ENCODE data around the gene THAP5.

THAP5 gene

GRCh38 chr7:108515630-108516029 is 53.9 kb downstream of the THAP5 start:
- Histone ChIP-seq H3K36me3 (peaks cover 22% of the 10 kb centered on the region), H3K4me3 (ENCODE audit: low read depth, low read length) (no peak overlapping the region), H3K27me3 (ENCODE audit: insufficient read depth, low read depth, severe bottlenecking) (no peaks in the 10 kb centered on the region), H3K27ac (no peak overlapping the region), H3K9me3 (ENCODE audit: severe bottlenecking) (no peaks in the 10 kb centered on the region)
- no peak for DNase-seq
- TF ChIP-seq CTCF (IDR thresholded peaks at IDR 0.05; ENCODE audit: low read depth, low read length) = no peak

GRCh38 chr7:108515013-108515412 is 54.5 kb downstream of the THAP5 start:
- TF ChIP-seq CTCF (IDR thresholded peaks at IDR 0.05; ENCODE audit: low read depth, low read length) = no peak
- Histone ChIP-seq H3K27ac (no peak overlapping the region), H3K9me3 (ENCODE audit: severe bottlenecking) (no peaks in the 10 kb centered on the region), H3K36me3 (peaks cover 22% of the 10 kb centered on the region), H3K4me3 (ENCODE audit: low read depth, low read length) (no peak overlapping the region), H3K27me3 (ENCODE audit: insufficient read depth, low read depth, severe bottlenecking) (no peaks in the 10 kb centered on the region)
- no peak for DNase-seq

Data from WERI-Rb-1 (cell line).